CD4-positive, alpha-beta T cell treated with Interleukin-17A for 1 hour (primary cell): ENCODE data around the gene AARSD1.
A peak's percentile ranks its signal among the peaks of the same experiment; 100 is the strongest.
"Not testable (repeated sequence)": the region's sequence is repeated elsewhere in the genome, so short reads cannot be mapped to it uniquely, and the experiment has no call there.

Experiments
- DNase-seq: peaks from one replicate; pipeline ENCODE4 v3.0.0-alpha.2; 2020

AARSD1 gene

GRCh38 chr17:42980274-42980765, 16.1 kb upstream of the AARSD1 start, which contains the start of gene RUNDC1:
TSS of gene RUNDC1 (plus strand) at chr17:42980565. CDS start at chr17:42980577, 12 bp downstream.
- peak; percentile 91 for DNase-seq

- DNase-seq = no peak
These were observed 15.4 kb upstream of the AARSD1 start, which contains the start of gene PTGES3L for GRCh38 chr17:42979511-42980273. TSS of gene PTGES3L (minus strand) at chr17:42980080. CDS start at chr17:42980053, 27 bp downstream.

- not testable (repeated sequence) for DNase-seq
These were observed 11.4 kb upstream of the AARSD1 start for GRCh38 chr17:42975701-42976100.

- no peak for DNase-seq
These were observed 11.0 kb upstream of the AARSD1 start for GRCh38 chr17:42975265-42975664.

- DNase-seq = not testable (repeated sequence)
These were observed 9.1 kb upstream of the AARSD1 start for GRCh38 chr17:42973323-42973722.

GRCh38 chr17:42971589-42971988, 7.3 kb upstream of the AARSD1 start:
- DNase-seq = no peak

- DNase-seq = no peak
These were observed 4.8 kb upstream of the AARSD1 start for GRCh38 chr17:42969001-42969581.

GRCh38 chr17:42967925-42968324, 3.7 kb upstream of the AARSD1 start:
- DNase-seq = no peak

GRCh38 chr17:42953669-42954068, 10.6 kb downstream of the AARSD1 start:
- no peak for DNase-seq

GRCh38 chr17:42950044-42950783, 14.0 kb downstream of the AARSD1 start:
- DNase-seq = no peak

- no peak for DNase-seq
These were observed 17.4 kb downstream of the AARSD1 start for GRCh38 chr17:42946812-42947211.

- DNase-seq = no peak
These were observed 20.0 kb downstream of the AARSD1 start for GRCh38 chr17:42944211-42944610.

GRCh38 chr17:42937712-42938596, 26.3 kb downstream of the AARSD1 start:
- DNase-seq = peak; percentile 26

- DNase-seq = no peak
These were observed 34.8 kb downstream of the AARSD1 start for GRCh38 chr17:42929497-42929844.

GRCh38 chr17:42928714-42929496, 35.3 kb downstream of the AARSD1 start:
- DNase-seq = peak; percentile 21

- no peak for DNase-seq
These were observed 39.4 kb downstream of the AARSD1 start for GRCh38 chr17:42924891-42925290.

- not testable (repeated sequence) for DNase-seq
These were observed 40.8 kb downstream of the AARSD1 start for GRCh38 chr17:42923472-42923871.

GRCh38 chr17:42922294-42922693, 42.0 kb downstream of the AARSD1 start:
- no peak for DNase-seq

- no peak for DNase-seq
These were observed 43.3 kb downstream of the AARSD1 start for GRCh38 chr17:42920922-42921321.

- DNase-seq = no peak
These were observed 44.0 kb downstream of the AARSD1 start for GRCh38 chr17:42920106-42920900.
